ENCODE data around the gene KRTAP5-1.

DNA sequence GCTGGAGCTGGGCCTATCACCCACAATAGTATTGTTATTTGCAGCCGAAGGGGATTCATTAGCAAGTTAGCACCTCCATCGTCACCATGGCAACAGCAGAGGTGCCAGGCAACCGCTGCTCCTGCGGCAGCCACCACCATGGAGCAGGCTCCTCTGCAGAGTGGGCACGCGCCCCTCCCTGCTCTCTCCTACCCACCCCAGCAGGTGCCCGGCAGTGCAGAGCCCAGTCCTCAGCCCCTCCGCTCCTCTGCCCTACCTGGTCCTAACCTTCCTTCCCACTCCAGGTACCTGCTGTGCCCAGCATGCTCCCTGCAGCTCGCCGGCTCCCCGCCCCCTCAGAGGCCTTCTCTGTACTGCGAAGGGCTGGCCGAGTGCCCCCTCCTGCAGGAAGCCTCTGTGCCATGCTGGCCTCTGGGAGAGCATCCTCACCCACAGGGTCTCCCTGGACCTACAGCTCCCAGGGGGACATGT lies 16.6 kb downstream of the KRTAP5-1 start:
- TF ChIP-seq, protein P1, sequence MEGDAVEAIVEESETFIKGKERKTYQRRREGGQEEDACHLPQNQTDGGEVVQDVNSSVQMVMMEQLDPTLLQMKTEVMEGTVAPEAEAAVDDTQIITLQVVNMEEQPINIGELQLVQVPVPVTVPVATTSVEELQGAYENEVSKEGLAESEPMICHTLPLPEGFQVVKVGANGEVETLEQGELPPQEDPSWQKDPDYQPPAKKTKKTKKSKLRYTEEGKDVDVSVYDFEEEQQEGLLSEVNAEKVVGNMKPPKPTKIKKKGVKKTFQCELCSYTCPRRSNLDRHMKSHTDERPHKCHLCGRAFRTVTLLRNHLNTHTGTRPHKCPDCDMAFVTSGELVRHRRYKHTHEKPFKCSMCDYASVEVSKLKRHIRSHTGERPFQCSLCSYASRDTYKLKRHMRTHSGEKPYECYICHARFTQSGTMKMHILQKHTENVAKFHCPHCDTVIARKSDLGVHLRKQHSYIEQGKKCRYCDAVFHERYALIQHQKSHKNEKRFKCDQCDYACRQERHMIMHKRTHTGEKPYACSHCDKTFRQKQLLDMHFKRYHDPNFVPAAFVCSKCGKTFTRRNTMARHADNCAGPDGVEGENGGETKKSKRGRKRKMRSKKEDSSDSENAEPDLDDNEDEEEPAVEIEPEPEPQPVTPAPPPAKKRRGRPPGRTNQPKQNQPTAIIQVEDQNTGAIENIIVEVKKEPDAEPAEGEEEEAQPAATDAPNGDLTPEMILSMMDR (IDR thresholded peaks at IDR 0.05; ENCODE audit: insufficient read depth, low read length, poor library complexity, severe bottlenecking): no peak
- TF ChIP-seq EZH2phosphoT487 (conservative IDR thresholded peaks at IDR 0.05; ENCODE audit: low read length): no peak
